HEK293 (cell line): ENCODE data around the gene ZNF10.
A peak's percentile ranks its signal among the peaks of the same experiment; 100 is the strongest.

Experiments used
- CTCF ChIA-PET: fragments of 350-600 bp; formaldehyde crosslinking; extraction: SDS; loops from one replicate; lab custom pipeline; 2021; ENCODE audit warnings: antibody characterized with exemption; lab: Yijun Ruan, JAX
- POLR2A ChIA-PET: fragments of 300-600 bp; formaldehyde crosslinking; extraction: SDS; loops from one replicate; lab custom pipeline; 2020; ENCODE audit warnings: antibody characterized with exemption, inconsistent platforms; lab: Yijun Ruan, JAX
- H3K27ac ChIP-seq: fragments of 200-500 bp; sonication (Bioruptor generic); 2 replicates; pipeline ENCODE4 v1.5.1; 2014; ENCODE audit warnings: low read depth, low read length, control low read depth, inconsistent platforms; ENCODE audit errors: extremely low read depth
- H3K36me3 ChIP-seq, 2 experiments: fragments of 200-500 bp in 1 of 2; sonication (Bioruptor generic) in 1 of 2; 1 replicate in 1 of 2; 2 replicates in 1 of 2; pipeline ENCODE4 v1.5.1; 2014 to 2017; ENCODE audit warnings: inconsistent platforms in 2 of 2, low read length in 2 of 2; ENCODE audit not compliant: control insufficient read depth in 2 of 2, insufficient read depth in 1 of 2
- H3K4me1 ChIP-seq: fragments of 200-500 bp; sonication (Bioruptor generic); 2 replicates; pipeline ENCODE4 v1.5.1; 2014; ENCODE audit warnings: mild to moderate bottlenecking, low read length, inconsistent platforms; ENCODE audit not compliant: control insufficient read depth, insufficient read depth
- H3K4me3 ChIP-seq: 2 replicates; pipeline ENCODE4 v1.5.1; 2011; ENCODE audit warnings: low read depth, mild to moderate bottlenecking, control low read depth, low read length, moderate library complexity
- H3K9me3 ChIP-seq: fragments of 200-500 bp; sonication (Bioruptor generic); 2 replicates; pipeline ENCODE4 v1.5.1; 2014; ENCODE audit warnings: low read depth, low read length, inconsistent platforms; ENCODE audit not compliant: control insufficient read depth, insufficient read depth
- BCL11B ChIP-seq: fragments of 450-650 bp; formaldehyde crosslinking; IDR thresholded peaks from 2 replicates; pipeline ENCODE4 v1.5.1; 2016; ENCODE audit warnings: low read depth, missing biosample characterization, missing genetic modification characterization
- ELK4 ChIP-seq: IDR thresholded peaks from 2 replicates; pipeline ENCODE4 v1.6.1; 2011; ENCODE audit warnings: mild to moderate bottlenecking, low read depth, low read length, borderline replicate concordance
- HOXA7 ChIP-seq: sonication (generic); formaldehyde crosslinking; IDR thresholded peaks from 2 replicates; pipeline ENCODE4 v1.8.1; 2022; ENCODE audit warnings: missing genetic modification reagents, borderline replicate concordance
- IKZF3 ChIP-seq: fragments of 450-650 bp; IDR thresholded peaks from 2 replicates; pipeline ENCODE4 v1.5.0; 2018; ENCODE audit warnings: missing biosample characterization, mild to moderate bottlenecking, missing genetic modification characterization, moderate library complexity
- KLF8 ChIP-seq: fragments of 450-650 bp; formaldehyde crosslinking; IDR thresholded peaks from 2 replicates; pipeline ENCODE4 v1.5.1; 2016; ENCODE audit warnings: missing biosample characterization, missing genetic modification characterization
- PBX3 ChIP-seq: sonication (generic); formaldehyde crosslinking; IDR thresholded peaks from 2 replicates; pipeline ENCODE4 v1.8.1; 2022; ENCODE audit warnings: mild to moderate bottlenecking, moderate library complexity, missing genetic modification reagents
- SETDB1 ChIP-seq: IDR thresholded peaks from one replicate; pipeline ENCODE4 v1.6.1; 2017; ENCODE audit warnings: mild to moderate bottlenecking, low read length, moderate library complexity, mixed read lengths; ENCODE audit not compliant: insufficient read length
- ZBTB1 ChIP-seq: fragments of 450-650 bp; formaldehyde crosslinking; IDR thresholded peaks from 2 replicates; pipeline ENCODE4 v1.5.1; 2016; ENCODE audit warnings: missing biosample characterization, missing genetic modification characterization
- ZBTB11 ChIP-seq: fragments of 450-650 bp; formaldehyde crosslinking; conservative IDR thresholded peaks from 2 replicates; pipeline ENCODE4 v1.5.1; 2016; ENCODE audit warnings: low read depth, missing biosample characterization, missing genetic modification characterization
- ZFHX2 ChIP-seq: fragments of 450-650 bp; formaldehyde crosslinking; conservative IDR thresholded peaks from 2 replicates; pipeline ENCODE4 v1.5.1; 2016; ENCODE audit warnings: missing biosample characterization, missing genetic modification characterization
- ZNF114 ChIP-seq: fragments of 450-650 bp; formaldehyde crosslinking; IDR thresholded peaks from 2 replicates; pipeline ENCODE4 v1.5.0; 2017; ENCODE audit warnings: missing biosample characterization, missing genetic modification characterization
- ZNF16 ChIP-seq: fragments of 450-650 bp; formaldehyde crosslinking; IDR thresholded peaks from 2 replicates; pipeline ENCODE4 v1.5.1; 2016; ENCODE audit warnings: low read depth, missing biosample characterization, missing genetic modification characterization
- ZNF184 ChIP-seq: fragments of 450-650 bp; IDR thresholded peaks from 2 replicates; pipeline ENCODE4 v1.5.1; 2018; ENCODE audit warnings: missing biosample characterization, mild to moderate bottlenecking, missing genetic modification characterization
- ZNF23 ChIP-seq: fragments of 450-650 bp; formaldehyde crosslinking; IDR thresholded peaks from 2 replicates; pipeline ENCODE4 v1.5.1; 2016; ENCODE audit warnings: missing biosample characterization, missing genetic modification characterization, borderline replicate concordance
- ZNF510 ChIP-seq: fragments of 450-650 bp; formaldehyde crosslinking; IDR thresholded peaks from 2 replicates; pipeline ENCODE4 v1.5.1; 2018; ENCODE audit warnings: mild to moderate bottlenecking, missing genetic modification characterization, missing biosample characterization; ENCODE audit not compliant: insufficient replicate concordance
- ZNF530 ChIP-seq: fragments of 450-650 bp; formaldehyde crosslinking; IDR thresholded peaks from 2 replicates; pipeline ENCODE4 v1.5.1; 2016; ENCODE audit warnings: low read depth, missing biosample characterization, missing genetic modification characterization
- ZNF549 ChIP-seq: fragments of 450-650 bp; IDR thresholded peaks from 2 replicates; pipeline ENCODE4 v1.5.1; 2018; ENCODE audit warnings: missing biosample characterization, missing genetic modification characterization, mild to moderate bottlenecking, inconsistent platforms, moderate library complexity
- ZNF561 ChIP-seq: fragments of 450-650 bp; IDR thresholded peaks from 2 replicates; pipeline ENCODE4 v1.5.1; 2018; ENCODE audit warnings: missing biosample characterization, missing genetic modification characterization, borderline replicate concordance
- ZNF600 ChIP-seq: fragments of 450-650 bp; formaldehyde crosslinking; IDR thresholded peaks from 2 replicates; pipeline ENCODE4 v1.5.1; 2016; ENCODE audit warnings: missing biosample characterization, missing genetic modification characterization
- ZNF626 ChIP-seq: fragments of 450-650 bp; sonication (Bioruptor Pico); formaldehyde crosslinking; IDR thresholded peaks from 2 replicates; pipeline ENCODE4 v1.5.1; 2018; ENCODE audit warnings: missing biosample characterization, missing genetic modification characterization, inconsistent platforms
- ZSCAN16 ChIP-seq: fragments of 450-650 bp; formaldehyde crosslinking; IDR thresholded peaks from 2 replicates; pipeline ENCODE4 v1.5.1; 2016; ENCODE audit warnings: missing biosample characterization, missing genetic modification characterization

Gene ZNF10

GRCh38 chr12:133172491-133172890 is 42.1 kb downstream of the ZNF10 start:
- no peak overlapping the region for H3K4me3 ChIP-seq
- H3K36me3 ChIP-seq: no peaks in the 10 kb centered on the region
- CTCF ChIA-PET: interaction anchor here (1.0 kb wide), 1 partner anchor 9 kb away, joined by 3 read pairs; the partner anchor contains the start of gene ZNF268
- POLR2A ChIA-PET: no interaction called here
- no peak overlapping the region for H3K27ac ChIP-seq
- H3K9me3 ChIP-seq: peaks cover 3% of the 10 kb centered on the region
- no peak for TF ChIP-seq ZSCAN16 (tag by site-specific recombination)
- TF ChIP-seq, all 188 proteins: peak for 0
- H3K4me1 ChIP-seq: no peaks in the 10 kb centered on the region

- CTCF ChIA-PET: no interaction called here
- Histone ChIP-seq H3K27ac (no peak overlapping the region), H3K4me1 (no peaks in the 10 kb centered on the region), H3K36me3 (no peaks in the 10 kb centered on the region)
- POLR2A ChIA-PET: no interaction called here
- TF ChIP-seq ZNF561 (tag by site-specific recombination) (no peak), ZNF510 (tag by site-specific recombination) (peak; percentile 14), ZNF184 (tag by site-specific recombination) (0 out of 2 replicates have a peak, but pooled peaks have one; percentile 37), ZNF626 (tag by site-specific recombination) (0 out of 2 replicates have a peak, but pooled peaks have one; percentile 63), ZNF114 (tag by site-specific recombination) (no peak), SETDB1 (peak; percentile 90)
- TF ChIP-seq, all 188 proteins: peak for 4
- peaks cover 3% of the 10 kb centered on the region for H3K9me3 ChIP-seq
- no peak overlapping the region for H3K4me3 ChIP-seq
These were observed 44.5 kb downstream of the ZNF10 start for GRCh38 chr12:133174901-133175300.

GRCh38 chr12:133180669-133181068 is 50.2 kb downstream of the ZNF10 start:
- H3K36me3 ChIP-seq: peaks cover 25 to 34% of the 10 kb centered on the region in 2 experiments
- ChIA-PET POLR2A (interaction anchor here (0.7 to 1.7 kb wide), 3 partner anchors 51 to 194 kb away, joined by 3 to 12 read pairs (median 7); partner anchors contain the start of genes ZNF10, ZNF26 and ZNF891), CTCF (interaction anchor here (0.5 to 1.7 kb wide), 9 partner anchors 9 to 473 kb away, joined by 3 to 8 read pairs (median 3); no protein-coding TSS in a partner anchor)
- H3K4me3 ChIP-seq: no peak overlapping the region
- no peak overlapping the region for H3K27ac ChIP-seq
- TF ChIP-seq ZNF600 (no peak), PBX3 (no peak), BCL11B (no peak), ZBTB1 (tag by site-specific recombination) (no peak), ZNF626 (tag by site-specific recombination) (no peak), HOXA7 (CRISPR knock-in tag) (no peak), ZFHX2 (tag by site-specific recombination) (no peak)
- peaks cover 4% of the 10 kb centered on the region; the same call in 1 of the 2 replicates for H3K9me3 ChIP-seq
- H3K4me1 ChIP-seq: no peaks in the 10 kb centered on the region

GRCh38 chr12:133181238-133181959 is 51.0 kb downstream of the ZNF10 start, which contains the start of gene ZNF268:
Gene ZNF268 (plus strand): TSS chr12:133181495. CDS start chr12:133181998, 503 bp downstream.
- Histone ChIP-seq H3K27ac (peak within 1 kb of the TSS; percentile 28; the same call in 1 of the 2 replicates), H3K36me3 (peaks cover 27 to 41% of the 10 kb centered on the region in 2 experiments), H3K4me1 (no peaks in the 10 kb centered on the region), H3K4me3 (peak within 1 kb of the TSS; percentile 96), H3K9me3 (peaks cover 4% of the 10 kb centered on the region; the same call in 1 of the 2 replicates)
- ChIA-PET CTCF (interaction anchor here (0.5 to 1.7 kb wide), 9 partner anchors 9 to 474 kb away, joined by 3 to 8 read pairs (median 3); no protein-coding TSS in a partner anchor), POLR2A (interaction anchor here (0.7 to 1.7 kb wide), 4 partner anchors 51 to 195 kb away, joined by 3 to 12 read pairs (median 5); partner anchors contain the start of genes ZNF10, ZNF26 and ZNF891)
- no peak for TF ChIP-seq ZNF16
- no peak for TF ChIP-seq IKZF3 (tag by site-specific recombination)
- TF ChIP-seq ELK4: no peak
- TF ChIP-seq ZNF530 (tag by site-specific recombination): no peak
- TF ChIP-seq KLF8 (tag by site-specific recombination): peak; percentile 82
- peak; percentile 76 for TF ChIP-seq ZBTB11 (tag by site-specific recombination)
- no peak for TF ChIP-seq ZNF549 (tag by site-specific recombination)
- TF ChIP-seq ZNF23 (tag by site-specific recombination): no peak
